Hair follicle dermal papilla cell (primary cell): ENCODE measurements around the gene DDX31. TPM values are rescaled to one million over a fixed set of nuclear protein-coding genes. Genes with fewer than 3 reads are reported as not detected.

Experiments
- total RNA-seq: library from RNA; depleted of rRNA; stranded (reverse); fragments of >200 nt; gene quantifications from 2 replicates; pipeline ENCODE4 v1.2.3, GENCODE V29; 2012

DDX31 gene
- total RNA-seq: 17.2 and 18.0 TPM in 2 replicates

GRCh38 chr9:132669698-132670456, at the start of gene DDX31:
Gene DDX31, minus strand, starts transcription at chr9:132669983. Its CDS starts 49 bp downstream, at chr9:132669934.

DNA sequence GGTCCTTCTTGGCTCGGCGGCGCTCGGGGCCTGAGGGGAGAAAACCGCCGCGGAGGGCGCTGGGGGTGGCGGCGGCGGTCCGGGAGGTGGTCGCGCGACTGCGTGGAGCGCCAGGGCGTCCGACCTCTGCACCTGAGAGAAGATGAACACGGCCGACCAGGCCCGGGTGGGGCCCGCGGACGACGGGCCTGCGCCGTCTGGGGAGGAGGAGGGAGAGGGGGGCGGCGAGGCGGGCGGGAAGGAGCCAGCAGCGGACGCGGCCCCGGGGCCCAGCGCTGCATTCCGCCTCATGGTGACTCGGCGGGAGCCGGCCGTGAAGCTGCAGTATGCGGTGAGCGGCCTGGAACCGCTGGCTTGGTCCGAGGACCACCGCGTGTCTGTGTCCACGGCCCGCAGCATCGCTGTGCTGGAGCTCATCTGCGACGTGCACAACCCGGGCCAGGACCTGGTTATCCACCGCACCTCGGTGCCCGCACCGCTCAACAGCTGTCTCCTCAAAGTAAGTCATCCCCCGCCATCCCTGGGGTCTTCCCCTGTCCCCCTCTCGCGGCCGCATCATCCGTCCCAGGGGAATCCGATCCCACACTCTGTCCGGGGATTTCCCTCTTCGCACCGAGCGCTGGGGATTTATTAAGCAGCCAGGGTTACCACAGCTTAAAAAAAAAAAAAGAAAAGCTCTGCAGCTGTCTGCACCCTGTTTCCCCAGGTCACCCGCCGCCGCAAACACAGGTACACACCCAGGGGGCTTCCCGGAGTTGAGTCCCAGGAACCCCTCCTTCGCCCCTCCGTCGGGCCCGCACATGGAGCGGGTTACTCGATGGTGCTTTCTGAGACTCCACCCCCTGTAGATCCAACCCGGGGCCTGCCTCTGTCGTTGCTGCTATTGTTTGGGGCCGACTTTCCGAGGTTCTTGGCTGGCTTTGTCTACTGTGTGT, 941 bp upstream of the DDX31 start, which contains the start of gene GTF3C4:
GTF3C4 (plus strand) TSS at position 8 of the 935 bp plus-strand sequence; CDS start at position 143, 135 bp downstream.

GRCh38 chr9:132582276-132582785, 87.5 kb downstream of the DDX31 start, which contains the start of gene BARHL1:
Gene BARHL1, plus strand, starts transcription at chr9:132582606. Its CDS starts 192 bp downstream, at chr9:132582798.

Other genes with a start within 250 kb of the DDX31 start
- not detected in 2 replicates for gene BARHL1, start 87.4 kb downstream of the DDX31 start, total RNA-seq
- 25.4 and 26.6 TPM in 2 replicates for gene GTF3C4, start 481 bp upstream of the DDX31 start, total RNA-seq
- 0.32 and 0.85 TPM in 2 replicates for gene AK8, start 208.3 kb upstream of the DDX31 start, total RNA-seq
- 4.4 and 6.7 TPM in 2 replicates for gene SPACA9, start 208.9 kb upstream of the DDX31 start, total RNA-seq